Measurements from ENCODE around the gene ADD1.

GRCh38 chr4:2977211-2978088, 133.8 kb downstream of the ADD1 start:
- TF ChIP-seq EZH2 (IDR thresholded peaks at IDR 0.05; ENCODE audit: borderline replicate concordance, insufficient read depth, low read depth, low read length, poor library complexity, severe bottlenecking) (no peak), CTCF (IDR thresholded peaks at IDR 0.05) (no peak)
